B cell (primary cell): Measurements from ENCODE around the gene CHMP6.

Source experiments
- CTCF ChIP-seq: fragments of 200-600 bp; IDR thresholded peaks from one replicate; pipeline ENCODE4 v1.8.0; 2022; ENCODE audit warnings: antibody characterized with exemption, mild to moderate bottlenecking
- EZH2 ChIP-seq: IDR thresholded peaks from 2 replicates; pipeline ENCODE4 v1.6.1; 2012; ENCODE audit warnings: borderline replicate concordance, low read depth, mild to moderate bottlenecking, moderate library complexity, low read length; ENCODE audit not compliant: insufficient read depth, poor library complexity, severe bottlenecking

GRCh38 chr17:81016575-81016974 is 24.9 kb downstream of the CHMP6 start:
- no peak for TF ChIP-seq CTCF
- no peak for TF ChIP-seq EZH2
